Activated naive CD4-positive, alpha-beta T cell treated with anti-CD3 and anti-CD28 coated beads, Interleukin-2, amount 50 U/mL, for 24 hours (primary cell): ENCODE measurements around the gene MRPS16.

ENCODE experiments used
- H3K27ac Mint-ChIP-seq: one replicate; pipeline ENCODE4 v1.8.0; 2021; ENCODE audit warnings: mild to moderate bottlenecking, mixed read lengths
- H3K27me3 Mint-ChIP-seq: one replicate; pipeline ENCODE4 v1.8.0; 2021; ENCODE audit warnings: mixed read lengths
- H3K36me3 Mint-ChIP-seq: one replicate; pipeline ENCODE4 v1.8.0; 2021; ENCODE audit warnings: mixed read lengths
- H3K4me1 Mint-ChIP-seq: one replicate; pipeline ENCODE4 v1.8.0; 2021; ENCODE audit warnings: mixed read lengths
- H3K4me3 Mint-ChIP-seq: one replicate; pipeline ENCODE4 v1.8.0; 2021; ENCODE audit warnings: mild to moderate bottlenecking, mixed read lengths
- H3K9me3 Mint-ChIP-seq: one replicate; pipeline ENCODE4 v1.8.0; 2021; ENCODE audit warnings: mixed read lengths

MRPS16 gene

GRCh38 chr10:73218431-73219191 lies 33.8 kb downstream of the MRPS16 start:
- Mint-ChIP-seq H3K27ac (no peak overlapping the region), H3K27me3 (no peaks in the 10 kb centered on the region), H3K4me1 (no peaks in the 10 kb centered on the region), H3K4me3 (no peak overlapping the region), H3K9me3 (no peaks in the 10 kb centered on the region), H3K36me3 (peaks cover 22% of the 10 kb centered on the region)

GRCh38 chr10:73217628-73218027 lies 34.8 kb downstream of the MRPS16 start:
- H3K4me3 Mint-ChIP-seq: no peak overlapping the region
- H3K27me3 Mint-ChIP-seq: no peaks in the 10 kb centered on the region
- no peak overlapping the region for H3K27ac Mint-ChIP-seq
- no peaks in the 10 kb centered on the region for H3K9me3 Mint-ChIP-seq
- H3K36me3 Mint-ChIP-seq: peaks cover 28% of the 10 kb centered on the region
- H3K4me1 Mint-ChIP-seq: no peaks in the 10 kb centered on the region

GRCh38 chr10:73215749-73216148 lies 36.7 kb downstream of the MRPS16 start:
- H3K4me1 Mint-ChIP-seq: no peaks in the 10 kb centered on the region
- no peak overlapping the region for H3K27ac Mint-ChIP-seq

GRCh38 chr10:73211106-73211811 lies 41.2 kb downstream of the MRPS16 start:
- Mint-ChIP-seq H3K4me3 (no peak overlapping the region), H3K27me3 (no peaks in the 10 kb centered on the region), H3K4me1 (no peaks in the 10 kb centered on the region), H3K27ac (no peak overlapping the region), H3K9me3 (no peaks in the 10 kb centered on the region), H3K36me3 (peaks cover 26% of the 10 kb centered on the region)

More at GRCh38 chr10:73215749-73216148, 36.7 kb downstream of the MRPS16 start:
- H3K4me3 Mint-ChIP-seq: no peak overlapping the region
- H3K36me3 Mint-ChIP-seq: peaks cover 33% of the 10 kb centered on the region
- H3K27me3 Mint-ChIP-seq: no peaks in the 10 kb centered on the region
- no peaks in the 10 kb centered on the region for H3K9me3 Mint-ChIP-seq

GRCh38 chr10:73210395-73211105 lies 41.9 kb downstream of the MRPS16 start:
- no peaks in the 10 kb centered on the region for H3K9me3 Mint-ChIP-seq
- H3K4me3 Mint-ChIP-seq: no peak overlapping the region
- no peaks in the 10 kb centered on the region for H3K4me1 Mint-ChIP-seq
- no peaks in the 10 kb centered on the region for H3K27me3 Mint-ChIP-seq
- no peak overlapping the region for H3K27ac Mint-ChIP-seq
- peaks cover 23% of the 10 kb centered on the region for H3K36me3 Mint-ChIP-seq

GRCh38 chr10:73209705-73210104 lies 42.7 kb downstream of the MRPS16 start:
- no peaks in the 10 kb centered on the region for H3K4me1 Mint-ChIP-seq
- peaks cover 26% of the 10 kb centered on the region for H3K36me3 Mint-ChIP-seq
- H3K4me3 Mint-ChIP-seq: no peak overlapping the region
- H3K27me3 Mint-ChIP-seq: no peaks in the 10 kb centered on the region
- no peaks in the 10 kb centered on the region for H3K9me3 Mint-ChIP-seq
- no peak overlapping the region for H3K27ac Mint-ChIP-seq

GRCh38 chr10:73207883-73208282 lies 44.6 kb downstream of the MRPS16 start:
- Mint-ChIP-seq H3K36me3 (peaks cover 19% of the 10 kb centered on the region), H3K4me1 (no peaks in the 10 kb centered on the region), H3K4me3 (no peak overlapping the region), H3K9me3 (no peaks in the 10 kb centered on the region), H3K27me3 (no peaks in the 10 kb centered on the region), H3K27ac (no peak overlapping the region)

- Mint-ChIP-seq H3K27me3 (no peaks in the 10 kb centered on the region), H3K4me3 (no peak overlapping the region), H3K36me3 (peaks cover 17% of the 10 kb centered on the region), H3K27ac (no peak overlapping the region), H3K9me3 (no peaks in the 10 kb centered on the region), H3K4me1 (no peaks in the 10 kb centered on the region)
These were observed 46.1 kb downstream of the MRPS16 start for GRCh38 chr10:73206385-73206784.

- no peak overlapping the region for H3K27ac Mint-ChIP-seq
- no peak overlapping the region for H3K4me3 Mint-ChIP-seq
- H3K36me3 Mint-ChIP-seq: peaks cover 15% of the 10 kb centered on the region
- H3K9me3 Mint-ChIP-seq: no peaks in the 10 kb centered on the region
- H3K4me1 Mint-ChIP-seq: no peaks in the 10 kb centered on the region
- no peaks in the 10 kb centered on the region for H3K27me3 Mint-ChIP-seq
These were observed 46.6 kb downstream of the MRPS16 start for GRCh38 chr10:73205890-73206289.

- peaks cover 15% of the 10 kb centered on the region for H3K36me3 Mint-ChIP-seq
- no peak overlapping the region for H3K4me3 Mint-ChIP-seq
- no peaks in the 10 kb centered on the region for H3K4me1 Mint-ChIP-seq
- no peak overlapping the region for H3K27ac Mint-ChIP-seq
- H3K27me3 Mint-ChIP-seq: no peaks in the 10 kb centered on the region
- no peaks in the 10 kb centered on the region for H3K9me3 Mint-ChIP-seq
These were observed 47.4 kb downstream of the MRPS16 start for GRCh38 chr10:73205081-73205480.
